NOMO-1 (cell line): Measurements from ENCODE around the gene MYO5B.
"Not testable (repeated sequence)": the region's sequence is repeated elsewhere in the genome, so short reads cannot be mapped to it uniquely, and the experiment has no call there.

ENCODE experiments used
- DNase-seq, 2 experiments: peaks; one replicate each; lab custom pipeline; 2025; ENCODE audit not compliant: unreplicated experiment in 2 of 2; lab: John Stamatoyannopoulos, UW

Gene MYO5B

DNA sequence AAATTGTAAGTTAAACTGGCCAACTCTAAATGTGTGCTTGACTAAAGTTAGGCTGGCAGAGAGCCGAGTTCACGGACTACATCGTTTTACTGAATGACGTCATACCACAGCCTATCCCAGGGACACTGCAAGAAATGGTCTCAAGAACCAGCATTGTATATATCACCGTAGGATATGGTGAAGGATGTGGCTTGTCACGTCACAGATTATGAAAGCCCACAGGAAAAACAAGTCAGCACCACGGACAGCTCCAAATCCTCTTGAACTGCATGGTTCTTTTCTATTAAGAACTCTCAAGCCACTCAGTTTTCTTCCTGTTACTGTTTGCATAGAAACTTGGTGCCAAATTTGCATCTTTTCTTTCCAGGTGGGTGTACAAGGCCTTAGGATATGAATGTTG, 296.5 kb downstream of the MYO5B start:
- DNase-seq, result peak; percentile 38 to 62

DNA sequence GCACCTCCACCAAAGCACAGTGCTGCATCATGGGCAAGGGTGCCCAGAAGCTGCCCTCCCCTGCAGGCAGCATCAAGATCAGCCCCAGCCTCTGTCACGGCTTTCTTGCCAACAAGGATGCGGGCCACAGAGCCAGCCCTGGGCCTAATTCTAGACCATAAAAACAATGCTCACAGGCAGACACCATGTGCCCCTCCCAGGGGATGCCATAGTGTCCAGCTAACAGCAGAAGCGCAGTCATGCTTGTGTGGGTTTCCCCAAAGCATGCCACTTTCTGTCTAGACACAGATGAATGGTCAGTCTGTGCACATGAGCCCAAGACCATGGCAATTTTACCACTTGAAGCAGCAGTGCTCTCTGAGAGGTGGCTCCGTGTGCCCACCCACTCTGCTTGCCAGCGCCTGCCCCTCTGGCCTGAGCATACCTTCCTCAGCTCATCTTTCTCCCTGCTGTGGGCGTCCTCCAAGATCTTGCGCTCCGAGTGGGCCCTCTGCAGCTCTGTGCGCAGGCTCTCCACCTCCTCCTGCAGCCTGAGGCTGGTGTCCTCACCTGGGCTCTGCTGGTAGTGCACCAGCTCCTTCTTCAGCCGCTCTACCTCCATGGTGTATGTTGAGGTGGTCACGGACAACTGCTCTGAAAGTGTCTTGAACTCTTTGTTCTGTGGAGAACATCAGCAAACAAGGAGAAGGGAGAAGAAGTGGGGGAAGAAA, 300.3 kb downstream of the MYO5B start:
- no peak for DNase-seq

DNA sequence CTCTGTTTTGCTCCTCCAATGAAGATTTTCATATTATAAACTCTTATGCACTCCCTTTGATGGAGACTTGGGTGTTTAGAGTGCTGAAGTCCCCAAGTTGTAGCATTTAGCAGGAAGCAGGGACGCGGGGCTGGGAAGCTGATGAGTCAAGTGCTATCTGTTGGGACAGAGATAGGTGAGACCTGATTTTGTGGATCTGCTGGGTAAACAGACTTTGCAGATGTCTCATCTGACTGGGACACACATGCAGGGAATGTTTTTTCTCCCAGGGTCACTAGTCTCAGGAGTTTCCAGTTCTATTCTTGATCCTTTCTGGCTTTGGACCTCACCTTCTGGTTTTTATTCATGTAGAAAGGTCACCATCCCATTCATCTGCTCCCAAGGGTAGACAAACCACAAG, 301.9 kb downstream of the MYO5B start:
- no peak for DNase-seq

DNA sequence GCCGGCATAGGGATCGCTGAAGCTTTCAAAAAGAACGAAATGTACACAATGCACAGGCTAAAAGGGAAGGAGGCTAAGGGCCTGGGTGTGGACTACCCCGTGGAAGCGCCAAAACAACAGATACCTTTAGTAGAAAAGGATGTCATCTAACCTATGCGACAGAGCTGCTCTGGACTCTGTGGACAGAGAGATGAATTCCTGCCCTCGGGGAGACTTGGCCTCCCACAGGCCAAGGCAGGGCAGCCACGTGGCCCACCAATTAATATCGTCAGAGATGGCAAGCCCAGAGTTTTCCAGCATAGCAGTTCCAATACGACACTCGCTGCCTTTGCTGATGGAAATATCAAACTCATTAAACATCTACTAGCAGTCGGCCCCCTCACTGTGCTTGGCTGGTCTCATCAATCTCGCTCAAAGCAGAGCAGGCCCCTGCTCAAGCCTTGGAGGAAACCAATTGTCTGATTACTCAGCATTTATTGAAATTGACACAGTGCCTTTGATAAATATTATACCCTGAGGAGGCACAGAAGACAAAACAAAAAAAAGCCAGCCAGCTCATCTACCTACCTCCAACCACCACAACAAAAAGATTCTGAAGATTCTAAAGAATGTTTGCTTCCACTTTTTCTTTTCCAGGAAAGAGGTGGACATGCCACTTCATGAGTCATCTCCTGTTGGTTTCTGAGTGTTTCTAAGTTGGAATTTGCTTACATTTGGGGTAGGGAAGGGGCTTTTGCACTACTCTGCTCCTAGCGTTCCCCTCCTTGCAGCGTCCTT, 302.6 kb downstream of the MYO5B start:
- DNase-seq, result no peak

DNA sequence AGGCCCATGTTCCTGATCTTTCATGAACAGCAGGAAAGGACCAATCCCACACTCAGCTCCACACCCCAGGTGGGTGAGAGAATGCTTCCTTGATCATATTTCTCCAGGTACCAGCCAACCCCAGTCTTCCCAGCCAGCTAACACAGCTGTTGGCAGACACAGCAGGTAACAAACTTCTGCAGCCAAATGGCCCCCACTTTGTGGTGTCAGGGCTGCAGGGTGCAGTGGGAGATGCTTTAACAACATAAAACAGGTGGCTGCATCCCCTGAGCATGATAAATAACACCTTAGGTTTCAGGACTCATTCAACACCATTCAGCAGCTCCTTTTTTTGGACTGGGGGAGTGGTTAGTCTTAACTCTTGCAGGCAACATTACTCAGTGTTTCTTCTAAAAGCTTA, 304.9 kb downstream of the MYO5B start:
- no peak for DNase-seq

DNA sequence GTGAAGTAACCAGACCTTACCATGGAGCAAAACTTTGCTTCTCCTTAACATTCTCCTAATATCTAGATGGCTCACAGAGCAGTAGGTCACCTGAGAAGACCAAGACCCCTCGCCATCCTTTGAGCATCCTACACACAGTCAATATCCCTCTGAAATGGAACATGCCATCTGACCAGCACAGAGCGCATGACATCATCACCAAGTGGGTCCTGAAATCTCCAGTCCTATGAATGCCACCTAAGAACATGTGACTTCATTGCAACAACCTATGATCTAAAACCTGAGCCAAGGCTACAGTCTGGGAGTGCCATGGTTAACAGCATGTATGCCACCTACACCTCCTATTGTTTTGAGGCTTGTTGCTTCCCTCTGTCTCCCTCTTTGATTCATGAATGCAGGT, 305.4 kb downstream of the MYO5B start:
- DNase-seq, result not testable (repeated sequence)

DNA sequence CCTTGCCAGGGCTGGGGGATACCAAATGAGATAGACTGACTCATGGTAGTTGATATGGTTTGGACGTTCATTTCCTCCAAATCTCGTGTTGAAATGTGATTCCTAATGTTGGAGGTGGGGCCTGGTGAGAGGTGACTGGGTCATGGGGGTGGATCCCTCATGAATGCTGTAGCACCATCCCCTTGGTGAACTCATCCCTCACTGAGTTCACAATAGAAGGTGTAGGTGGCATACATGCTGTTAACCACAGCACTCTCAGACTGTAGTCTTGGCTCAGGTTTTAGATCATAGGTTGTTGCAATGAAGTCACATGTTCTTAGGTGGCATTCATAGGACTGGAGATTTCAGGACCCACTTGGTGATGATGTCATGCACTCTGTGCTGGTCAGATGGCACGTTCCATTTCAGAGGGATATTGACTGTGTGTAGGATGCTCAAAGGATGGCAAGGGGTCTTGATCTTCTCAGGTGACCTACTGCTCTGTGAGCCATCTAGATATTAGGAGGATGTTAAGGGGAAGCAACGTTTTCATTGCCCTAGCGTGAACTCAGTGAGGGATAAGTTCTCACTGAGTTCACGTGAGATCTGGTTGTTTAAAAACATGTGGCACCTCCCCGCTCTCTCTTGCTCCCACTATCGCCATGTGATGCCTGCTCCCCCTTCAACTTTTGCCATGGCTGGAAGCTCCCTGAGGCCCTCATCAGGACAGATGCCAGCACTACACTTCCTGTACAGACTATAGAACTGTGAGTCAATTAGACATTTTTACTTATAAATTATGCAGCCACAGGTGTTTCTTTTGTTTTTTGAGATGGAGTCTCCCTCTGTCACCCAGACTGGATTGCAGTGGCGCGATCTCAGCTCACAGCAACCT, 307.8 kb downstream of the MYO5B start:
- no peak for DNase-seq

DNA sequence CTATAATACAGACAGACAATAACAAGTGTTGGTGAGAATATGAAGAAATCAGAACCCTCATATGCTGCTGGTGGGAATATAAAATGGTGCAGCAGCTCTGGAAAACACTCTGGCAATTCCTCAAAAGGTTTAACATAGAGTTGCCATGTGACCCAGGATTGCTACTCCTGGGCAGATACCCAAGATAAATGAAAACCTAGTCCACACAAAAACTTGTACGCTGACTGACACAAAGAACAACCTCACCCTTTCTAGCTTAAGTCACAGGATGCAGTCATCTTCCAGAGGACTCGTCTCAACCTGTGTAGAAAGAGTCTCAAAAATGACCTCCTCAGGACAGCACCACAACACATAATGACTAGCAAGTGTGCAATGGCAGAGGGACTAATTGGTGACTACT, 310.0 kb downstream of the MYO5B start:
- no peak for DNase-seq

DNA sequence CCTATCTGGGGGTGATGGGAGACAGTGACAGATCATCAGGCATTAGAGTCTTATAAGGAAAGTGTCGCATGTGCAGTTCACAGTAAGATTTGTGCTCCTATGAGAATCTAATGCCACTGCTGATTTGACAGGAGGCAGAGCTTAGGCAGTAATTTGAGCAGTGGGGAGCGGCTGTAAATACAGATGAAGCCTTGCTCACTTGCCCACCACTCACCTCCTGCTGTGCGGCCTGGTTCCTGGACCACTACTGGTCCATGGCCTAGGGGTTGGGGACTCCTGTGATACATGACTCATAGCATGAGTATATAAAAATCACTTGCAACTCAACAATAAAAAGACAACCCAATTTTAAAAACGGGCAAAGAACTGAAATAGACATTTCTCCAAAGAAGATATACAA, 310.5 kb downstream of the MYO5B start:
- DNase-seq, result no peak

DNA sequence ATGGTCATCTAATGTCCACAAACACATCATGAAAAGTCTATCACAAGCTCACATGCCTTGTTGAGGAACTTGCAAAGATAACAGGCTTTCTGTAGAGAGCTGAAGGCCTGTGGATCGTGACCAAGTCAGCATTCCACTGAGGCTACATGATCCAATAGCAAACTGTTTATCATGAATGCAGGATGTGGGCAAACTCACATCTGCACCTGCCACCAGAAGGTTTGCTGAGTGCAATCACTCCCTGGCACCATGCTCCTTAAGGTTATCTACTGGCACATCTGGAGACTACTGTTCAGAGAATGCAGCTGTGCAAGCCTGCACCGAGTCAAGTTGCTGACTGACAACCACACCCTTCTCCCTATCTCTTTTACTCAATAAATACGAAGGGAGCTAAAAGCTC, 314.3 kb downstream of the MYO5B start:
- DNase-seq, result no peak

DNA sequence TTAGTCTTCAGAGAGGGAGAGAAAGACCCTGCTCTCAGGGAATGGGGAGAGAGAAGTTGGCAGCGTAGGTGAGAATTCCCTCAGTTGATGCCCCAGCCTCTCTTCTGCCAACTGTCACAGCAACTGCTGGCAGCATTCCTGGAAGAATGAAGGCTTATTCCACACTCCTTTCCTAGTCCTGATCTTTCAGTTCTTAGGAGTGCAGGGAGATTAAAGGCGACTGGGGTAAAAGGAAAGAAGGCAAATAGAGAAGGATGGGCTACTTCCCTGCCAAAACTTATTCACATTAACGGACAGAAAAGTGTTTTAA, 315.7 kb downstream of the MYO5B start:
- DNase-seq, result no peak

DNA sequence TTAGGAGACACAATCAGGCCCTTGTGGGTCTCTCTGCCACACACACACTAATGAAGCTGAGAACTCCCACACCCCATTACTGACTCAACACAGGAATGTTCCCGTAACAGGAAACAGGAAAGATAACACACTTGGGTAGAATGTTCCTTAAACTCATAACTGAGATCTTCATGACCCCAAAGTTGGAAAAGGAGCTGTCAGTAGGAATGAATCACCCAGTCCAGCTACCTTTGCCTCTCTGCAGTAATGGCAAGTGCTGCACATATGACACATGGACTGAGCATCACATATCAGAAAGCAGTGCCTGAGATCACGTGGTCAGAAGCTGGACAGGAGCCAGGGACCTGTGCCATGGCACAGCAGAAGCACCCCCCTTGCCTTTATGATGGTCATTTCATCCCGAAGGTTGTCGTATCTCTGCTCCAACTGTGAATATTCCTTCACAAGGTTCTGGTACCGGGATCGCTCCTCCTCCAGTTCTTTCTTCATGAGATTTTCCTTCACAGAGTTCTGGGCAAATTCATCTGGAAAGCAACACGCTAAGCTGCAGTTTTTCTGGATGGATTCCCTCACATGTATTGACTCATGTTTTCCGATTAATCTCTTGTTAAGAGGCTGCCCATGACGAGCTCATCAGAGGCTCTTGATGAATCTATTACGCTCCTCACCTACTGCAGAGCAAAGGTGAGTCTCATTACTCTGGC, 316.2 kb downstream of the MYO5B start:
- no peak for DNase-seq

DNA sequence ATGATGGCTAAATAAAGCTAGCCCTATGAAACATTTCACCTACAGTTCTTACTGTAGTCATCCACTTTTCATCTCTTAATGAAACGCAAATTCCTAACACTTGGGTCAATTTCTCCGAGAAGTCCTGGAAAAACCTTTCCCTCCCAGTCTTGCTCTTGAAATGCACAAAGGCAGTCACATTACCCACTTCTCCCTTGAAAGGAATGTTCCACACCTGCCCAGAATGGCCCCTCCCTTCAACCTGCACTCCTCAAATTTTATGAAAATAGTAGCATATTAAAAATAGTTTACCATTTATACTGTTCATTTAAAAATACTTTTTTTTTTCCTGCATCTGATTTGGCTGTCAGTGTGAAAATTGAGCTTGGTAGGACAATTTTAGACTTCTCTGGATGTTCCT, 316.9 kb downstream of the MYO5B start:
- no peak for DNase-seq

DNA sequence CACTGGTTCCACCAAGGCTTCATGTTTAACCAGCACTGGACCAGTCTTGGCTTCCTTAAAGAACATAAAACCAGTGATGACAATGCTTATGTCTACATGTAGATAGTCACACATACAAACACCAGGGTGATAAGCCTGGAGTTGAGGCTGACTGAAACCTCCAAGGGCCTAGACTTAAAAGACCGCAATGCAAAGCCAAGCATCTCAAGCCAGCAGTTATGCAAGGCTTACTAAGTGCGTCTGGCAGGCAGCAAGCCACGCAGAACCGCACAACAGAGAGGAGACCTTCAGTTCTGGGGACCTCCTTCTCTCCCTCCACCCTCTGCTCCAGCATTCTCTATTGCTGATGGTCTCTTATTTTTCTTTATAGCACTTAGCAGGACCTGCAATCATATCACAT, 318.4 kb downstream of the MYO5B start:
- no peak for DNase-seq

DNA sequence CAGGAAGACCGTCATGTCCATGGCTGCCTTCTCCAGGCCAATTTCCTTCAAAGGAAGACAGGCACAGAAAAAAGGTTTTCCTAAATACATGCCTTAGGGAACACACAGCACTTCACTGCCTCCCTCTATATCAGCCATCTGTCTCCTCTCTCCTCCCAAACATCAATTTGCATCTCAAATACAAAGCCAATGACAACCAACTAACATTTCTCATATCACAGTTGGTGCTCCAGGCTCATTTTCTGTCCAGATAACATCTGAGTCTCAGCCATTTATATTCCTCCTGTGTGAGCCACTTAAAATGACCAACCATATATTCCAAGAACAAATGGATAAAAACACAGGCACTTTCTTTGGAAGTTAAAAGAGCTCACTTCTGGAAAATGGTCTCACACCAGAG, 319.2 kb downstream of the MYO5B start:
- no peak for DNase-seq

DNA sequence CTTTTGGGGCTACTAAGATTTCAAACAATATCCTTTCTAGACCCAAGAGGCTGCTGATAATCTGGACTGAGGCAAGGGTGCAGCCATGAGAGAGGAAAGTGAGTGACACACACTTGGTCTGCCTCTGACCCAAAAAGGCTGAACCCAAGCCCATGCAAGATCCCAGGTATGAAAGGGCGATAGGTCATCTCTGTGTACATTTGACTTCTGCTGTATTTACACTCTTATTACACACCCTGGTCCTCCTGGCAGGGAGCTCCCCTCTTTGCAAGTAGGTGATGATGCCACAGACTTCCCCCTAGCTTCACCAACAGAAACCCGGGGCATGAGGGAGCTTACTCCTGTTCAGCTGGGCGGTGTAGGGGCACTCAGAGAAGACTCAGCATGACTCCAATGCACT, 319.8 kb downstream of the MYO5B start:
- DNase-seq, result no peak

DNA sequence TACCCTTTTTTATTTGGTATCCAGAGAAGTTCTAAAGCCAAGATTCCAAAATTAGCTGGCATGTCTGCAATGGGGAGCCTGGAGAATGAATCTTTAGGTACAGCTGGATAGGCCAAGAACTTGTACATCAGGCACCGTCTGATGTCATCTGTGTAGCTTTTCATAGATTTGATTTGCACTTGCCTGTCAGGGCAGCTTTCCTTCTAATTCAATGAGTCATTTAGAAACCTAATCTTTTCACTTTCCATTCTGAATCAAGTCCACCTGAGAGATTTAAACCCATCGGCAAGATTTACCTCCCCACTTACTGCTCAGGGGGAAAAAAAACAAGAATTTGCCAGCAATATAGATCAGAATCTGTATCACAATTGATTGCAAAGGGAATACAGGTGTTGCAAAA, 320.7 kb downstream of the MYO5B start:
- DNase-seq, result no peak

DNA sequence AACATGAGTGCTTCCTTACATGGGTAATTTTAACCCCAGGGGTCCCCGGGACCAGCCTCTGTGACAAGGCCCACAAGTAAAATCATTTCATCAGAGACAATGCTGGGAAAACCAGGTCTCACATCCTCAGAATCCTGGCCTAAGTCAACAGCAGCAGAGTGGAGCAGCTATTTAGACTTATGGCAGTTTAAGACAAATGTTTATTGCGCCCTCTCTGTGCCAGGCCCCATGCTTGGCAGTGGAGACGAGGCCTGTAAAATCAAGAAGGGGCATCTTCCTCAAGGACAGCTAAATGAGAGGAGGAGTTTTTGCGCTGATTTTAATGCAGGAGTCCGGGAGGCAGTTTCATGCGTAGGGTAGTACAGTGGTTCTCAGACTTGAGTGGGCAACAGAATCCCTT, 325.6 kb downstream of the MYO5B start:
- no peak for DNase-seq

DNA sequence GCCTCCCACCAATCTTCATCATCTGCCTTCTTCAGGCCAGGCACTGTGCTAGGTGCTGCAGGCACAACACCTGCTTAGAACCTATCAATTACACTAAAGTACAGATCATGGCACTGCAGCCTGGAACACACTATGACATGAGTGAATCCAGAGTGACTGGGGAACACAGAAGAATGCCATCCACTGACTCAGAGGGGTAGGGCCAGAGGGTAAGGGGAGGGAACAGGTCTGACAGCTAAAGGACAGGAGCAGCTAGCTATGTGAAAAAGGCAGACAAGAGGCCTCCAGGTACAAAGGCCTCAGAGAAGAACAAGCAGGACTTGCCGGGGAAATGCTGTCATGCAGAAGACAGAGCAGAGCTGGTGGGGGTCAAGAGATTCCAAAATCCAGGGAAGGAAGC, 328.3 kb downstream of the MYO5B start:
- DNase-seq, result no peak

DNA sequence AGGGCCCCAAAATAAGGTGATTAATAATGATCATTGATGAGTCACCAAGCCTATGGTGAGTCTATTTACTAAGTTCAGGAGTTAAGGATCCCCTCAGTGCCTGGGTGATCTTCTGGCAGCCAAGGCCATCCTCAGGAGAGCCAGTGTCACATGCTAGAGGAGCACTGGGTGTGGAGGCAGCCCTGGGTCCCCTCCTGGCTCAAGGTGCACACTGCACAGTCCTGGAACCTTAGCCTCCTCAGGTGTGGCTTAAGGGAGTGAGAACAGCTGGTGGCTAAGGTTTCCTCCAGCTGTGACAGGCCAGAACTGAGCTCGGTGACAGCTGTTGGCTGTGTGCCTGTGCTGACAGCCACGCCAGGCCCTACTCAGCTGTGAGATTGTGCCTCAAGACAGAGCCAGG, 329.5 kb downstream of the MYO5B start:
- DNase-seq, result no peak
